PC-3 (cell line): ENCODE measurements around the gene EFCAB11. TPM values are rescaled to one million over a fixed set of nuclear protein-coding genes. Genes with fewer than 3 reads are reported as not detected.

Experiments used
- ATAC-seq: fragments of 200-7000 bp; cut with Tn5 transposase; 2 replicates; pipeline ENCODE4 v1.9.1; 2020; ENCODE audit warnings: mild to moderate bottlenecking, moderate library complexity
- BruUV-seq: library from RNA; stranded (reverse); fragments of 400-500 nt; replicated peaks from 2 replicates; lab custom pipeline; 2021; lab: Mats Ljungman, UMichigan
- CTCF ChIA-PET: fragments of 300-600 bp; sonication (Branson Sonifier 250); formaldehyde crosslinking; loops from one replicate; lab custom pipeline; 2022; ENCODE audit warnings: antibody characterized with exemption; lab: Charles Lee
- POLR2A ChIA-PET: fragments of 300-600 bp; sonication (Branson Sonifier 250); formaldehyde crosslinking; loops from one replicate; lab custom pipeline; 2022; ENCODE audit warnings: antibody characterized with exemption; ENCODE audit not compliant: unreplicated experiment; lab: Charles Lee
- DNase-seq: peaks from one replicate; pipeline ENCODE4 v3.0.0-alpha.2; 2015
- H2AFZ ChIP-seq: fragments of 300-600 bp; sonication (generic); 2 replicates; pipeline ENCODE4 v1.6.0; 2016; ENCODE audit warnings: antibody characterized with exemption, low read length
- H3F3A ChIP-seq: fragments of 300-600 bp; sonication (generic); one replicate; pipeline ENCODE4 v1.6.0; 2017; ENCODE audit warnings: antibody characterized with exemption, low read length, control low read depth, mild to moderate bottlenecking; ENCODE audit not compliant: unreplicated experiment
- H3K27ac ChIP-seq: fragments of 300-600 bp; sonication (generic); 2 replicates; pipeline ENCODE4 v1.5.1; 2016; ENCODE audit warnings: mild to moderate bottlenecking, low read length
- H3K27me3 ChIP-seq: fragments of 300-600 bp; sonication (generic); 2 replicates; pipeline ENCODE4 v1.6.1; 2016; ENCODE audit warnings: low read length, mixed read lengths
- H3K36me3 ChIP-seq: fragments of 300-600 bp; sonication (generic); 2 replicates; pipeline ENCODE4 v1.6.1; 2016; ENCODE audit warnings: low read depth, mixed run types, low read length, mixed read lengths
- H3K4me1 ChIP-seq: fragments of 300-600 bp; sonication (generic); 2 replicates; pipeline ENCODE4 v1.5.1; 2016; ENCODE audit warnings: low read length; ENCODE audit not compliant: insufficient read depth
- H3K4me2 ChIP-seq: fragments of 300-600 bp; sonication (generic); 2 replicates; pipeline ENCODE4 v1.6.0; 2016; ENCODE audit warnings: low read length
- H3K4me3 ChIP-seq: fragments of 300-600 bp; sonication (generic); 2 replicates; pipeline ENCODE4 v1.5.1; 2016; ENCODE audit warnings: mild to moderate bottlenecking, low read length, mixed read lengths
- H3K79me2 ChIP-seq: fragments of 300-600 bp; sonication (generic); 2 replicates; pipeline ENCODE4 v1.6.1; 2017; ENCODE audit warnings: low read length, mixed read lengths
- H3K9ac ChIP-seq: fragments of 300-600 bp; sonication (generic); 2 replicates; pipeline ENCODE4 v1.6.0; 2016; ENCODE audit warnings: mild to moderate bottlenecking, low read length
- H3K9me2 ChIP-seq: fragments of 300-600 bp; sonication (generic); replicated peaks from 2 replicates; pipeline ENCODE4 v1.6.1; 2016; ENCODE audit warnings: mixed run types, low read length, mixed read lengths
- H3K9me3 ChIP-seq: fragments of 300-600 bp; sonication (generic); 2 replicates; pipeline ENCODE4 v1.6.1; 2016; ENCODE audit warnings: low read length, mixed read lengths
- H4K20me1 ChIP-seq: fragments of 300-600 bp; sonication (generic); 2 replicates; pipeline ENCODE4 v1.6.1; 2016; ENCODE audit warnings: low read length, mixed read lengths
- EZH2 ChIP-seq: fragments of 300-600 bp; sonication (generic); IDR thresholded peaks from one replicate; pipeline ENCODE4 v1.6.1; 2017; ENCODE audit warnings: antibody characterized with exemption, mild to moderate bottlenecking, low read length; ENCODE audit not compliant: unreplicated experiment
- EZH2phosphoT487 ChIP-seq: fragments of 300-600 bp; sonication (generic); IDR thresholded peaks from 2 replicates; pipeline ENCODE4 v1.6.1; 2018; ENCODE audit warnings: mild to moderate bottlenecking, antibody characterized with exemption, low read length, borderline replicate concordance
- intact Hi-C: fragments of 100-400 bp; cut with micrococcal nuclease; formaldehyde crosslinking; loops from 2 replicates; pipeline ENCODE4 v1.9.0; 2023
- total RNA-seq: library from RNA; depleted of rRNA; stranded (reverse); fragments of >200 nt; gene quantifications from 2 replicates; pipeline ENCODE4 v1.2.3, GENCODE V29; 2014
- TF ChIP-seq, protein P1 (sequence below): fragments of 300-600 bp; sonication (generic); conservative IDR thresholded peaks from 2 replicates; pipeline ENCODE4 v1.5.1; 2017; ENCODE audit warnings: antibody characterized with exemption, low read depth, mild to moderate bottlenecking, low read length

EFCAB11 gene
- total RNA-seq, 1 experiment from 2014 or later, result 7.0 TPM

DNA sequence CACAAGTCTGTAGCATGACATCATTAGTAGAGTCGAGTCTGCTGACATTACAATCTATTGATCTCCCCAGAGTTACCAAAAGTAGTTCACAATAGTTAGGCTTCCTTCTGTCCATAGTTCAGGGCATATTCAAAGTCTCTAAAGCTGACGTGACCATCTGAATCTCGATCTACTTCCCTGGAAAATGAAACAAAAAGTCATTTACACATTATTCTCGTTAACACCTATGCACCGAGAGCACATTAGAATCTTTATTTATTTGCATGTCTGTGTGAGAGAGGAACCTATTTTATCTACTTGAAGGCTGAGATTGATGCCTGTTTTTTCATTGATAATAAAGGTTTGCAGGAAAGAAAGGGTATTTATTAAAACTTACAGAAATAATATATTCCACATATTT is 157.4 kb downstream of the EFCAB11 start:
- DNase-seq (no peak), ATAC-seq (no peak)
- Histone ChIP-seq H2AFZ (no peak overlapping the region), H4K20me1 (no peaks in the 10 kb centered on the region), H3K27ac (no peak overlapping the region), H3K9me2 (no peaks in the 10 kb centered on the region), H3F3A (no peaks in the 10 kb centered on the region), H3K27me3 (no peaks in the 10 kb centered on the region), H3K9me3 (no peaks in the 10 kb centered on the region), H3K36me3 (no peaks in the 10 kb centered on the region), H3K4me3 (no peak overlapping the region), H3K4me1 (peaks cover 4% of the 10 kb centered on the region; the same call in 1 of the 2 replicates), H3K9ac (no peak overlapping the region), H3K79me2 (no peaks in the 10 kb centered on the region), H3K4me2 (no peak overlapping the region)
- POLR2A ChIA-PET, result no interaction called here
- no TSS peak for BruUV-seq
- TF ChIP-seq EZH2phosphoT487 (no peak), EZH2 (no peak)
- TF ChIP-seq, protein P1, sequence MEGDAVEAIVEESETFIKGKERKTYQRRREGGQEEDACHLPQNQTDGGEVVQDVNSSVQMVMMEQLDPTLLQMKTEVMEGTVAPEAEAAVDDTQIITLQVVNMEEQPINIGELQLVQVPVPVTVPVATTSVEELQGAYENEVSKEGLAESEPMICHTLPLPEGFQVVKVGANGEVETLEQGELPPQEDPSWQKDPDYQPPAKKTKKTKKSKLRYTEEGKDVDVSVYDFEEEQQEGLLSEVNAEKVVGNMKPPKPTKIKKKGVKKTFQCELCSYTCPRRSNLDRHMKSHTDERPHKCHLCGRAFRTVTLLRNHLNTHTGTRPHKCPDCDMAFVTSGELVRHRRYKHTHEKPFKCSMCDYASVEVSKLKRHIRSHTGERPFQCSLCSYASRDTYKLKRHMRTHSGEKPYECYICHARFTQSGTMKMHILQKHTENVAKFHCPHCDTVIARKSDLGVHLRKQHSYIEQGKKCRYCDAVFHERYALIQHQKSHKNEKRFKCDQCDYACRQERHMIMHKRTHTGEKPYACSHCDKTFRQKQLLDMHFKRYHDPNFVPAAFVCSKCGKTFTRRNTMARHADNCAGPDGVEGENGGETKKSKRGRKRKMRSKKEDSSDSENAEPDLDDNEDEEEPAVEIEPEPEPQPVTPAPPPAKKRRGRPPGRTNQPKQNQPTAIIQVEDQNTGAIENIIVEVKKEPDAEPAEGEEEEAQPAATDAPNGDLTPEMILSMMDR, result no peak
- intact Hi-C loops, result no loop called here
- CTCF ChIA-PET, result no interaction called here

DNA sequence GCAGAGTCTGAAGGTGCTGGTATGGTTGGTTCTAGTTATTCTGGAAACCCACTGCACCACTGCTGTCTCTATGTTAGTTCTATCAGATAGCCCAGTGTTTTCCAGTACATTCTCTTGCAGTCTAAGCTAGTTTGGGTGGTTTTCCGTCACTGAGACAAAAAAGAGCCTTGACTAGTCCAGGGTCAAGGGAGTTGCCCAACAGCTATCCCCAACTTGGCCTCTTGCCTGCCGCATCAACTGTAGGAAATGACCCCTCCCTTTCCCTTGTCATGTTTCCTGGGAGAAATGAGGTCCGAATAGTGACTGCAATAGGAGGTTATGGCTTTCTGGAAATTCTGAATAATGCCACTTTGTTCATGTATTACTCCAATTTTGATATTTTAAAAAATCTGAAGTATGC is 160.4 kb downstream of the EFCAB11 start:
- Histone ChIP-seq H3K27me3 (no peaks in the 10 kb centered on the region), H3K36me3 (no peaks in the 10 kb centered on the region), H3K79me2 (no peaks in the 10 kb centered on the region), H3K9me3 (no peaks in the 10 kb centered on the region), H3K9me2 (no peaks in the 10 kb centered on the region), H3K4me2 (no peak overlapping the region), H3K4me3 (no peak overlapping the region), H3F3A (no peaks in the 10 kb centered on the region), H4K20me1 (no peaks in the 10 kb centered on the region), H3K9ac (no peak overlapping the region), H2AFZ (no peak overlapping the region), H3K4me1 (no peaks in the 10 kb centered on the region), H3K27ac (no peak overlapping the region)
- ChIA-PET POLR2A (no interaction called here), CTCF (no interaction called here)
- intact Hi-C loops, result no loop called here
- TF ChIP-seq EZH2, result no peak
- TF ChIP-seq, protein P1, result no peak
- TF ChIP-seq EZH2phosphoT487, result no peak
- ATAC-seq, result no peak
- no peak for DNase-seq
- no TSS peak for BruUV-seq

DNA sequence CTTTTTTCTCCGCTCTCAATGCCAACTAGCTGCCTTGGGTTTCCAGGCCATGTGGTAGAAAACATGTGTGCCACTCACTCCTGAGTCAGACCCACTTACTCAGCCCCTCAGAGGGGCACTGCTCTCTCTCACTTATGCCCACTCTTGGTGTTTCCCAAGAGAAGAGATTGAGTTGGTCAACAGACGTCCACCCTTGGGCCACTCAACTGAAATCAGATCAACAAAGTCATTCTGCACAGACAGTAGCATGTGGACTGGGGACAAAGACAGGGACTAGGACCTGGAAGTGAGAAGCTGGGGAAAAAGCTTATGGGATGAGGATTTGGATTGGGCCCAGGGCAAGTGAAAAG is 161.2 kb downstream of the EFCAB11 start:
- H3K9me3 ChIP-seq, result no peaks in the 10 kb centered on the region
- H3K9ac ChIP-seq, result no peak overlapping the region
- no peaks in the 10 kb centered on the region for H3K79me2 ChIP-seq
- H3K27me3 ChIP-seq, result no peaks in the 10 kb centered on the region
- H3K4me2 ChIP-seq, result no peak overlapping the region
- H3K4me1 ChIP-seq, result no peaks in the 10 kb centered on the region
- H4K20me1 ChIP-seq, result no peaks in the 10 kb centered on the region
- BruUV-seq, result no TSS peak
- no peak for ATAC-seq
- H2AFZ ChIP-seq, result no peak overlapping the region
- ChIA-PET POLR2A (interaction anchor here (0.6 kb wide), 1 partner anchor 134 kb away, joined by 6 read pairs; no protein-coding TSS in a partner anchor), CTCF (no interaction called here)
- no peaks in the 10 kb centered on the region for H3K36me3 ChIP-seq
- no peaks in the 10 kb centered on the region for H3K9me2 ChIP-seq
- H3K4me3 ChIP-seq, result no peak overlapping the region
- no peaks in the 10 kb centered on the region for H3F3A ChIP-seq
- DNase-seq, result no peak
- no peak for TF ChIP-seq EZH2phosphoT487
- TF ChIP-seq EZH2, result no peak
- TF ChIP-seq, protein P1, result no peak
- H3K27ac ChIP-seq, result no peak overlapping the region
- intact Hi-C loops, result no loop called here
